ENCODE data around the gene COX18.

GRCh38 chr4:73051625-73052024 is 17.9 kb downstream of the COX18 start:
- TF ChIP-seq CTCF (IDR thresholded peaks at IDR 0.05; ENCODE audit: insufficient read depth, low read depth, low read length) (no peak), EZH2 (IDR thresholded peaks at IDR 0.05; ENCODE audit: insufficient read depth, low read length) (no peak)

Measured in astrocyte (in vitro differentiated cells and primary cell).